GM15510 (cell line): ENCODE results near the gene MITF.

Experiments
- POLR2A ChIP-seq: IDR thresholded peaks from 3 replicates; pipeline ENCODE4 v1.6.1; 2011; ENCODE audit warnings: borderline replicate concordance; ENCODE audit not compliant: insufficient read length; ENCODE audit errors: extremely low read depth

Gene MITF

GRCh38 chr3:69743975-69744906, 5.0 kb downstream of the MITF start:
- TF ChIP-seq POLR2A, result no peak

GRCh38 chr3:69745505-69745904, 6.2 kb downstream of the MITF start:
- no peak for TF ChIP-seq POLR2A

- TF ChIP-seq POLR2A, result no peak
Measured at GRCh38 chr3:69746119-69746518, 6.9 kb downstream of the MITF start.

GRCh38 chr3:69747511-69748258, 8.4 kb downstream of the MITF start:
- TF ChIP-seq POLR2A, result no peak

- no peak for TF ChIP-seq POLR2A
Measured at GRCh38 chr3:69748503-69748902, 9.2 kb downstream of the MITF start.

GRCh38 chr3:69749461-69749860, 10.2 kb downstream of the MITF start:
- TF ChIP-seq POLR2A, result no peak

- no peak for TF ChIP-seq POLR2A
Measured at GRCh38 chr3:69750549-69750948, 11.3 kb downstream of the MITF start.

- no peak for TF ChIP-seq POLR2A
Measured at GRCh38 chr3:69751074-69751476, 11.8 kb downstream of the MITF start.

- no peak for TF ChIP-seq POLR2A
Measured at GRCh38 chr3:69752241-69752640, 13.0 kb downstream of the MITF start.

GRCh38 chr3:69753179-69753775, 14.0 kb downstream of the MITF start:
- TF ChIP-seq POLR2A, result no peak

GRCh38 chr3:69755795-69756194, 16.5 kb downstream of the MITF start:
- no peak for TF ChIP-seq POLR2A

GRCh38 chr3:69761896-69762767, 22.9 kb downstream of the MITF start:
- no peak for TF ChIP-seq POLR2A

- no peak for TF ChIP-seq POLR2A
Measured at GRCh38 chr3:69762768-69763229, 23.5 kb downstream of the MITF start.

GRCh38 chr3:69763458-69763857, 24.2 kb downstream of the MITF start:
- TF ChIP-seq POLR2A, result no peak

GRCh38 chr3:69764121-69764741, 25.0 kb downstream of the MITF start:
- no peak for TF ChIP-seq POLR2A

- TF ChIP-seq POLR2A, result no peak
Measured at GRCh38 chr3:69764861-69765260, 25.6 kb downstream of the MITF start.
